NCI-H2107 treated with DMSO at 0.1 percent for 48 hours (cell line): ENCODE results near the gene IL16.

Experiments used
- DNase-seq: peaks from one replicate; lab custom pipeline; 2025; ENCODE audit not compliant: unreplicated experiment; lab: John Stamatoyannopoulos, UW

IL16 gene

GRCh38 chr15:81361891-81362290 is 165.2 kb downstream of the IL16 start:
- no peak for DNase-seq

- DNase-seq, result no peak
These were observed 166.1 kb downstream of the IL16 start for GRCh38 chr15:81362790-81363189.

- no peak for DNase-seq
These were observed 166.6 kb downstream of the IL16 start for GRCh38 chr15:81363276-81363675.
